Mesothelial cell of epicardium (in vitro differentiated cells): ENCODE results near the gene HOXD9. TPM values are rescaled to one million over a fixed set of nuclear protein-coding genes. Genes with fewer than 3 reads are reported as not detected.

Source experiments
- DNase-seq, 2 experiments: peaks; one replicate each; pipeline ENCODE4 v3.0.0; 2021; ENCODE audit warnings: low spot score in 2 of 2; ENCODE audit not compliant: unreplicated experiment in 2 of 2
- H3K27ac Mint-ChIP-seq: 2 replicates; pipeline ENCODE4 v1.8.0; 2021; ENCODE audit warnings: mixed read lengths
- H3K27me3 Mint-ChIP-seq: 2 replicates; pipeline ENCODE4 v1.8.0; 2021; ENCODE audit warnings: low read depth, mixed read lengths
- H3K36me3 Mint-ChIP-seq: 2 replicates; pipeline ENCODE4 v1.8.0; 2021; ENCODE audit warnings: mixed read lengths
- H3K4me1 Mint-ChIP-seq: 2 replicates; pipeline ENCODE4 v1.8.0; 2021; ENCODE audit warnings: mixed read lengths
- H3K4me3 Mint-ChIP-seq: 2 replicates; pipeline ENCODE4 v1.8.0; 2021; ENCODE audit warnings: mild to moderate bottlenecking, moderate library complexity, mixed read lengths
- H3K9me3 Mint-ChIP-seq: 2 replicates; pipeline ENCODE4 v1.8.0; 2021; ENCODE audit warnings: mixed read lengths
- CTCF ChIP-seq: fragments of 200-600 bp; sonication (generic); IDR thresholded peaks from one replicate; pipeline ENCODE4 v1.5.0; 2021; ENCODE audit warnings: antibody characterized with exemption; ENCODE audit not compliant: unreplicated experiment
- total RNA-seq: library from RNA; stranded (reverse); gene quantifications from 3 replicates; pipeline ENCODE4 v1.2.1, GENCODE V29; 2021

Gene HOXD9
- total RNA-seq, 1 donor from 2014 or later: 1.1 TPM

- no peak for TF ChIP-seq CTCF
- DNase-seq: no peak
- peaks cover 13% of the 10 kb centered on the region for H3K4me1 Mint-ChIP-seq
- H3K4me3 Mint-ChIP-seq: peak overlapping the region; percentile 73
- no peaks in the 10 kb centered on the region for H3K9me3 Mint-ChIP-seq
- peaks cover 92% of the 10 kb centered on the region for H3K27me3 Mint-ChIP-seq
- H3K36me3 Mint-ChIP-seq: peaks cover 3% of the 10 kb centered on the region
- no peak overlapping the region for H3K27ac Mint-ChIP-seq
Observed at GRCh38 chr2:176135035-176135440, 12.5 kb downstream of the HOXD9 start.

GRCh38 chr2:176136374-176137251, 14.1 kb downstream of the HOXD9 start:
- H3K9me3 Mint-ChIP-seq: no peaks in the 10 kb centered on the region
- no peak for TF ChIP-seq CTCF
- peaks cover 3% of the 10 kb centered on the region for H3K36me3 Mint-ChIP-seq
- peaks cover 96% of the 10 kb centered on the region for H3K27me3 Mint-ChIP-seq
- peak overlapping the region; percentile 73 for H3K4me3 Mint-ChIP-seq
- peak overlapping the region; percentile 39 for H3K27ac Mint-ChIP-seq
- DNase-seq: no peak
- H3K4me1 Mint-ChIP-seq: peaks cover 8% of the 10 kb centered on the region

GRCh38 chr2:176137252-176137580, 14.7 kb downstream of the HOXD9 start:
- peaks cover 3% of the 10 kb centered on the region for H3K36me3 Mint-ChIP-seq
- peaks cover 96% of the 10 kb centered on the region for H3K27me3 Mint-ChIP-seq
- DNase-seq: no peak
- H3K4me1 Mint-ChIP-seq: peaks cover 8% of the 10 kb centered on the region
- TF ChIP-seq CTCF: no peak
- H3K27ac Mint-ChIP-seq: no peak overlapping the region
- H3K4me3 Mint-ChIP-seq: peak overlapping the region; percentile 53
- H3K9me3 Mint-ChIP-seq: no peaks in the 10 kb centered on the region

DNA sequence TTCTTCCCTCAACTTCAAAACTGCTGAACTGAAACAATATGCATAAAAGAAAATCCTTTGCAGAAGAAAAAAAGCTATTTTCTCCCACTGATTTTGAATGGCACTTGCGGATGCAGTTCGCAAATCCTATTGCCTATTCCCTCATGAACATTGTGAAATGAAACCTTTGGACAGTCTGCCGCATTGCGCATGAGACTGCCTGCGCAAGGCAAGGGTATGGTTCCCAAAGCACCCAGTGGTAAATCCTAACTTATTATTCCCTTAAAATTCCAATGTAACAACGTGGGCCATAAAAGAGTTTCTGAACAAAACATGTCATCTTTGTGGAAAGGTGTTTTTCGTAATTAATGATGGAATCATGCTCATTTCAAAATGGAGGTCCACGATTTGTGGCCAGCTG, 15.4 kb downstream of the HOXD9 start:
- Mint-ChIP-seq H3K4me3 (no peak overlapping the region), H3K4me1 (peaks cover 6% of the 10 kb centered on the region), H3K27ac (no peak overlapping the region), H3K27me3 (peaks cover 96% of the 10 kb centered on the region), H3K9me3 (no peaks in the 10 kb centered on the region), H3K36me3 (peaks cover 3% of the 10 kb centered on the region)
- TF ChIP-seq CTCF: no peak
- DNase-seq: no peak

DNA sequence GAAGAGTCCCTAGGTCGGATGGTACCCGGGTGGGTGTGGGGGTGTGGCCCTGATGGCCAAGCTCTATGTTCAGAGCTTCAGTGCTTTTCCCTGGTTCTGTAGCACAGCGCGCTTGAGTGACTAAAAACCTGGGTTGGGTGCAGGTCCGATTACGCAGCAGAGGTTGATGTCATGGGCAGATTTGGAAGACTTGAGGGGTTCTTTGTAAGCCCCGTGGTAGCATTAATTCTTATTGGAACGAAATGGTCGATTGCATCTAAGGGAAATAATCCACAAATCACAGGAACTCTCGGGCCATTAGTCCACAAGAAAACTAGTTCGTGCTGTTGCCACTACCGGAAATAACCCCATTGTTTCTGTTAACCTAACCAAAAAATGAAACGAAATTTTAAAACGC, 16.0 kb downstream of the HOXD9 start:
- no peak for DNase-seq
- H3K4me3 Mint-ChIP-seq: no peak overlapping the region
- TF ChIP-seq CTCF: no peak
- peaks cover 3% of the 10 kb centered on the region for H3K36me3 Mint-ChIP-seq
- H3K9me3 Mint-ChIP-seq: no peaks in the 10 kb centered on the region
- peaks cover 96% of the 10 kb centered on the region for H3K27me3 Mint-ChIP-seq
- peaks cover 6% of the 10 kb centered on the region for H3K4me1 Mint-ChIP-seq
- H3K27ac Mint-ChIP-seq: no peak overlapping the region
